CD4-positive, alpha-beta T cell treated with Interleukin-12 subunit alpha and Interleukin-12 subunit beta, for 1 hour (primary cell): ENCODE results near the gene SMIM11.
"Not testable (repeated sequence)": the region's sequence is repeated elsewhere in the genome, so short reads cannot be mapped to it uniquely, and the experiment has no call there.

Experiments
- DNase-seq: peaks from one replicate; pipeline ENCODE4 v3.0.0-alpha.2; 2020

The SMIM11 gene

DNA sequence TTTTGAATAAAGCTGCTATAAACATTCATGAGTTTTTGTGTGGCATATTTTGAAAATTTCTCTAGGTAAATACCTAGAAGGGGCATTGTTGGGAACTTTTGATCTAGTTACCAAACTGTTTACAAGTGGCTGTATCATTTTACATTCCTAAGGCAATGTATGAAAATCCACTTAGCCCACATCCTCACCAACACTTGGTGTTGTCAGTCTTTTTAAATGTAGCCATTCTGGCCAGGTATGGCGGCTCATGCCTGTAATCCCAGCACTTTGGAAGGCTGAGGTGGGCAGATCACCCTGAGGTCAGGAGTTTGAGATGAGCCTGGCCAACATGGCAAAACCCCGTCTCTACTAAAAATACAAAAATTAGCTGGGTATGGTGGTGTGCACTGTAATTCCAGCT, 17.4 kb upstream of the SMIM11 start:
- DNase-seq: no peak

DNA sequence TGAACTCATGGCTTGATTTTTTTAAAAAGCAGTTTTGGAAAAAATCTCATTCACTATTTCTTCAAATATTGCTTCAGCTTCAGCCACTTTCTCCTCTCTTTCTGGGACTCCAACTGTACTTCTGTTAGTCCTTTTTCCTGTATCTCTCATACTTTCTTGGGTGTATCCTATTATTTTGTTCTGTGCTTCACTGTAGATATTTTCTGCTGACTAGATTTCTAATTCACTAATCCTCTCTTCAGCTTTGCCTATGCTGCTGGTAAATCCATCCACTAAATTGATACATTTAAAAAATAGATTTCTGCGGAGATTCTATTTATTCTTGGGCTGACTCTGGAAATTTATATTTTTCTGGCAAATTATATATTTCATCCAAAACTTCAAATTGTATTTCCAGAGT, 16.4 kb upstream of the SMIM11 start:
- no peak for DNase-seq

- DNase-seq: no peak
Observed at GRCh38 chr21:34360488-34361241, 14.6 kb upstream of the SMIM11 start.

GRCh38 chr21:34362136-34362444, 13.2 kb upstream of the SMIM11 start:
- DNase-seq: no peak

- no peak for DNase-seq
Observed at GRCh38 chr21:34362670-34363069, 12.6 kb upstream of the SMIM11 start.

- DNase-seq: no peak
Observed at GRCh38 chr21:34363733-34364132, 11.6 kb upstream of the SMIM11 start, which contains the start of gene KCNE2. KCNE2 (plus strand) TSS chr21:34364006; CDS start chr21:34370479, 6,473 bp downstream.

GRCh38 chr21:34364921-34365320, 10.4 kb upstream of the SMIM11 start:
- DNase-seq: no peak

DNA sequence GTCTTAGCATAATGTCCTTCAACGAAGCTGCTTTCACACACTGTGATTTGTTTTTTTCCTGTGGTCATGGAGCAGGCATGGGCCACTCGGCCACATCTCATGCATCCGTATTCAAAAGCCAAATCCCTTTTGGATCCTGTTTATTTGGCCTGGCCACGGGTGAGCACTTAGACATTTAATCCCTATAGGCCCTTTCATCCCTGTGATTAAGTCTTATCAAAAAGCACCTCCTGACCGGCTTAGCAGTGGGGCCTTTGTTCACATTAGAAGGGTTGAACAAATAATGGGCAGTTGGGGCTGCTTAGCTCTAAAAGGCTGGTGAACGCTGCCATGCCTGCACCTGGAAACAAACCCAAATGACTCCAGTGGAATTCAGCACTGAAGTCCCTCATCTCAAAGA, 9.5 kb upstream of the SMIM11 start:
- DNase-seq: no peak

GRCh38 chr21:34367320-34367935, 7.9 kb upstream of the SMIM11 start:
- peak; percentile 47 for DNase-seq

DNA sequence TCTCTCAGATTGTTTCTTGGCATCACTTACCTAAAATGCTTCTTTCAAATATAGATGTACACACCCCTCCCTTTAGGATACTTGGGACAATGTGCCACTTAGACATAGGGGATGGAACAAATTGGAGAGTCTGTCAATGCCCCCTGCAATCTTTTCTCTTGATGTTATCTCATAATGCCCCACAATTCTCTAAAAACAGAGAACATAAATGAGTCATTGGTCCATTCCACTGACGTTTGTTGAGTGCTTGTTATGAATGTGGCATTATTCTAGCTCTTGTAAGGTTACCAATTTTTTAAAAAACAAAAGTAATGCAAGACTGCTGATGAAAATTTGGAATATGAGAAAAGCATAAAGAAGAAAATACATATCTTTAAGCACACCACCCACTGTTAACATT, 5.6 kb upstream of the SMIM11 start:
- no peak for DNase-seq

DNA sequence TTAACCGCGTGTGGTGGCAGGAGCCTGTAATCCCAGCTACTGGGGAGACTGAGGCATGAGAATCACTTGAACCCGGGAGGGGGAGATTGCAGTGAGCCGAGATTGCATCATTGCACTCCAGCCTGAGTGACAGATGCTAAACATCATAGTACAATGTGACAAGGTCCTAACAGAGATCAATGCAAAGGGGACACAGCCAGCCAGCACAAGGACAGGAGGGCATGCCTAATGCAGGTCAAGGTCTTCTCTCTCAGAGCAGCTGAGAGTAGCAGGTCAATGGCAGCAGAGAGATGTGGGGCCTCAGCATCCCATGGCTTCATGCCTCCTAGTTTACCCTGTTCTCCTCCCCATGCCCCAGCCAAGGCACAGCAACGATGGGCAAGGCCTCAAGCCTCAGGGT, 3.0 kb upstream of the SMIM11 start:
- no peak for DNase-seq

- not testable (repeated sequence) for DNase-seq
Observed at GRCh38 chr21:34374462-34374861, 845 bp upstream of the SMIM11 start.

DNA sequence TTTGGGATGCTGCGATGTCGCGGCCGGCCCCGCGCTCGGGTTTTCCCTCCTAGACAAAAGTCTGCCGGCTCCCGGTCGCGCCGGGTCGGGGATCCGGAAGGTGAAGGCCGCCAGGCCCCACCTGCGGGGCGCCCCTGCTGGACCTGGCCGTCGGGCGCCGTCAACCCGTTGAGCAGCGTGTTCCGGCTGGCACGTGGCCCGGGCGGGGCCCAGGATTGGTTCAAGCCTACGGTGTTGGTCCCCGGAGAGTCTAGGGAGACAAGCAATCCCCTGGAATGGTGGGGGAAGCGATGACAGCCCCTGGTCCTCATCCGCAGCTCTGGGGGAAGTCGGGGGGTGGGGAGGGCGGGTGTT, 289 bp downstream of the SMIM11 start:
- not testable (repeated sequence) for DNase-seq

- not testable (repeated sequence) for DNase-seq
Observed at GRCh38 chr21:34383138-34383537, 7.8 kb downstream of the SMIM11 start.

GRCh38 chr21:34383724-34384415, 8.6 kb downstream of the SMIM11 start:
- DNase-seq: not testable (repeated sequence)

DNA sequence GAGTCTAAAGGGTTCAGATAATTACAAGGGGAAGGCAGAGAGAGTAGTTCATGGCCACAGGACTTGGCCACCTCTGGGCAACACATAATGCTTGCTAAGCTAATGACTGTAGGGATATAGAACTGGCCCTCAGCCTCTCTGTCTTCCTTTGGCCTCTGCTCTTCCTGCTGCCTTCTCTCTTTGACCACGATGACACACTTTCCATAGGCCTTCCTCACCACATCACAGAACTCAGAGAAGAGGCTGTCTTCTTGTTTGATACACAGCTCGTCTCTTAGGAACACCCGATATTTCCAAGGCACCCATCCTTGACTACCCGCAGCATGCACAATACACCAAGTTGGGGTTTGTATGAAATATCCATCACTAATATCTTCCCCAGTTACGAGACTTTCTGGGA, 25.2 kb downstream of the SMIM11 start:
- not testable (repeated sequence) for DNase-seq

DNA sequence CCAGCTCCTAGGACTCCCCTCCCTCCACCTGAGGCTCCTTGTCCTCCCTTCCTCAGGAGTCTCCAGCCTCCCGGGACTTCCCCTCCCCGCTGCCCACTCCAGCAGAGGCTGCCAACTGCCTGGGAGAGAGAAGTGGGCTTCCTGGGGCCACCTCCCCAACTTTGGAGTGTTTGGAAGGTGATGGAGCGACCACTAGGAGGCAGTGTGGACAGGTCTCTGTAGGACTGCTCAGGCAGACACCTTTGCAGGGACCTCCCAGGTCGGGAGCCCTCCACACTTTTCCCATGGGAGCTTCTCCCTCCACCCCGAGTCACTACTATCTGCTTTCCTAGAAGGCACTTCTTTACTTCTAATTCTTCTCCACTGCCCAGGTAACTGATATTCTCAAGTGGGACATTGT, 29.4 kb downstream of the SMIM11 start:
- DNase-seq: not testable (repeated sequence)

GRCh38 chr21:34405686-34406085, 30.4 kb downstream of the SMIM11 start:
- DNase-seq: not testable (repeated sequence)

- DNase-seq: not testable (repeated sequence)
Observed at GRCh38 chr21:34406102-34406501, 30.8 kb downstream of the SMIM11 start.

DNA sequence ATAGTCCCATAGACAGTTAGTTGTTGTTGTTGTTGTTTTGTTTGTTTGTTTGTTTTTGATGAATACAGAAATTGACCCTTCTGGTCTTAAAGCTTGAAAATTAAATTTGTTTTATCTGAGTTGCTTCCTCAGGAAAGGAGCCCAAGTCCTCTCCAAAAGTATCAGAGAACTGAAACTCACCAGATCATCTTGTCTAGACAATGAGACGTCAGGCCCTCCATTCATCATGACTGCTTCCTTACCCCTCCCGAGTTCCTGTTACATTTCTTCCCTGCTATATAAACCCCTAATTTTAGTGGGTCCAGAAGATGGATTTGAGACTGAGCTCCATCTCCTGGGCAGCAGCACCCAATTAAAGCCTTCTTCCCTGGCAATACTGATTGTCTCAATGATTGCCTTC, 31.4 kb downstream of the SMIM11 start:
- not testable (repeated sequence) for DNase-seq

- not testable (repeated sequence) for DNase-seq
Observed at GRCh38 chr21:34407294-34407693, 32.0 kb downstream of the SMIM11 start.

DNA sequence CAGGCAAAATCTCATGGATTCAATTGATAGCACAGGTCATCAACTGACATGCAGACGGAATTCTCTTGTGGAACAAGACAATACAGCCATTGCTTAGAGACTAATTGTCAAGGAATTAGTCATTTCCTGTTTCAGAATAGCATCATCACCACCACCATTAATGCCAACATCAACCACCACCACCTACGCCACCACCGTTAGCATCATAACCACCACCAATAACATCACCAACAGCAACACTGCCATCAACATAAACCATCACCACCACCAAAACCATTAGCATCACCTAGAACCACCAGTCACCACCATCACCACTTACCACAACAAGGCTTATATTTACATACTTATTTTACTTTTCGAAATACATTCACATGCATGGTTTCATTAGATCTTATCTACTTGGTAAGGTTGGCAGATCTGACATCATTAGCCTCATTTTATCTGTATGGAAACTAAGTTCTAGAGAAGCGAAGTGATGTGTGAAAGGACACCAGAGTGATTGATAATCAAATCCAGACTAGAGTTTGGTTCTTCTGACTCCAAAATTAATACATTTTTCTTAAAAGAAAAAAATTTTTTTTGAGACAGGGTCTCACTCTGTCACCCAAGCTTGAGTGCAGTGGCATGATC, 42.3 kb downstream of the SMIM11 start:
- not testable (repeated sequence) for DNase-seq

- not testable (repeated sequence) for DNase-seq
Observed at GRCh38 chr21:34423805-34424204, 48.5 kb downstream of the SMIM11 start, which contains the start of gene SMIM34. SMIM34 (minus strand) TSS chr21:34423951; CDS start chr21:34423839, 112 bp downstream.
